KBM-7 (cell line): ENCODE results near the gene APP.

Source experiments
- DNase-seq: peaks from one replicate; pipeline ENCODE4 v3.0.0-alpha.2; 2015
- in situ Hi-C: fragments of 300-500 bp; cut with MboI; formaldehyde crosslinking; loops from 2 replicates; pipeline ENCODE4 v1.14.3; 2020; ENCODE audit warnings: low sequenced_read_pairs, low pct_unique_long_range_greater_than_20kb, mixed read lengths

APP gene

GRCh38 chr21:25967181-25967900 is 203.2 kb downstream of the APP start:
- DNase-seq = peak; percentile 75
- in situ Hi-C loops = no loop called here

DNA sequence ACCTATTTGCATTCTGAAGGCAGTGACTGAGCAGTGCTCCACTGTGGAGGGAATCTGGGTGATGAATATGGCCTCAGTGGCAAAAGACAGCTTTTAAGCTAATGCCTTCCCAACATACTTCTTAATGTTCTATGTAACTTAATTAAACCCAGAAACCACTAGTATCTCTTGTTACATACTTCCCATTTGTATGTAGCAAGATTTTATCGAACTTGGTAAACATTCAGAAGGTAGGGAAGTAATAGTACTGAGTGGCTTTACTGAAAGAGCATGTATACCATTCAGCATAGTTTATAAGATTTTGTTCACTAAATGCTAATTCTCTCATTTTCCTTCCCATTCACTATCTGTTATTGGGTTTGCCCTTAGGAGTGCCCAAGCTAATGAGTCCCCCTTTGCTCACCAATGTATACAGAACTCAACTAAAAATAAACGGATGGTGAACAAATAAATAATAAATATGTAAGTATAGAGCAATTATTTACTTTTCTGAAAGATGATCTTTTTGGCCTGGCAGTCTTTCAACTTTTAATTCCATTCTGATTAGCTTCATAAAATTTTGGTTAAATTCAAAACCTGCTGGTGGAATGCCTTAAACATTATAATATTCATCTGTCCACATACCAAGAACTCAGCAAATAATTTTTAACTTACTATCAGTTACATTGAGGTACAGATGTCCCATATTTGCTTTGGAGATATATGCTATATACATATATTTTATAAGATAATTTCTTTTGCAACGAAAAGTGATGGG is 204.4 kb downstream of the APP start:
- no peak for DNase-seq
- in situ Hi-C loops = no loop called here

- DNase-seq = no peak
- in situ Hi-C loops = no loop called here
Observed at GRCh38 chr21:25964926-25965325, 205.6 kb downstream of the APP start.

DNA sequence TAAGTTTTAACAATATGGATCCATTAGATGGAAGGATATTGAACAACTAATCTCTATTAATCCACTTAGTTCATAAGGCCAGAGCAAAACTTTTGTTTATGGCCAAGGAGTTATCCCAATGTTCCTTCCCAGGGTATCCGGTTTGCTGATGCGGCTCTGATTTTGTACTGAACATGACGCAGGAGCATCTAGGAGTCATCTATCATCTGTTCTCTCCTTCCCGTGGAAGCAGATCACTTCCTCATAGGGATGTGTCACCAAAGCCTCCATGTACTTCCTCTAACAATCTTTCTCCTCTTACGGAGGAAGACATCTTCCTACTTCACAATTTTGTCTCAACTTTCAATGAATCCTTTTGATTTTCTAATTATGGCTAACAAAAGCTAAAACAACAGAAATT is 206.6 kb downstream of the APP start:
- in situ Hi-C loops = no loop called here
- no peak for DNase-seq

DNA sequence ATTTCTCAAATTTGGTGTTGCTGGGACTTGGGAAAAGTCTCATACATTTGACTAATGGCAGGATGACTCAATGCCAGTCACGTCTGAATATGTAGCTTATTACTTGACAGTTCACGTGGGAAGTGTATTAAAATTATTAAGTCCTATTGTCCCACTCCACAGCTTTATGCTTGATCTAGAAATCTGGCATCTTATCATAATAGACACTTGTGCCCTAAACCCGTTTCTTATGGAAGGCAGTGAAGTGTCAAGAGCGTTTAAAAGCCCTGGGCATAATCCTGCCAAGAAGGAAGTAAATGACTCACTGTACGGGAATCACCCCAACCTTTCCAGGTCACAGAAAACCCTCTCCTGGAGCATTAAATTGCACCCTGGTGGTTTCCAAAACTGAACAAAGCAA is 207.4 kb downstream of the APP start:
- no peak for DNase-seq
- in situ Hi-C loops = no loop called here

DNA sequence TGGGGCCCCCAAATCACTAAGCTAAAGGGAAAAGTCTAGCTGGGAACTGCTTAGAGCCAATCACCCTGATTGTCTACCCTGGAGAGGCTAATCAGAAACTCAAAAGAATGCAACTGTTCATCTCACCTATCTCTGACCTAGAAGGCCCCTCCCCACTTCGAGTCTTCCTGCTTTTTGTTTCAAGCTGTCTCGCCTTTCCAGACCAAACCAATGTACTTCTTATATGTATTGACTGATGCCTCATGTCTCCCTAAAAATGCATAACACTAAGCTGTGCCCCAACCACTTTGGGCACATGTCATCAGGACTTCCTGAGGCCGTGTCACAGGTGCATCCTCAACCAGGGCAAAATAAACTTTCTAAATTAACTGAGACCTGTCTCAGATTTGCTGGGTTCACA is 209.5 kb downstream of the APP start:
- no peak for DNase-seq
- in situ Hi-C loops = no loop called here

GRCh38 chr21:25960402-25960801 is 210.2 kb downstream of the APP start:
- no peak for DNase-seq
- in situ Hi-C loops = no loop called here

- DNase-seq = no peak
- in situ Hi-C loops = no loop called here
Observed at GRCh38 chr21:25959799-25960198, 210.8 kb downstream of the APP start.

GRCh38 chr21:25956993-25957714 is 213.4 kb downstream of the APP start:
- in situ Hi-C loops = no loop called here
- DNase-seq = no peak

GRCh38 chr21:25955646-25956045 is 214.9 kb downstream of the APP start:
- in situ Hi-C loops = no loop called here
- no peak for DNase-seq

- in situ Hi-C loops = no loop called here
- DNase-seq = no peak
Observed at GRCh38 chr21:25953659-25954058, 216.9 kb downstream of the APP start.

DNA sequence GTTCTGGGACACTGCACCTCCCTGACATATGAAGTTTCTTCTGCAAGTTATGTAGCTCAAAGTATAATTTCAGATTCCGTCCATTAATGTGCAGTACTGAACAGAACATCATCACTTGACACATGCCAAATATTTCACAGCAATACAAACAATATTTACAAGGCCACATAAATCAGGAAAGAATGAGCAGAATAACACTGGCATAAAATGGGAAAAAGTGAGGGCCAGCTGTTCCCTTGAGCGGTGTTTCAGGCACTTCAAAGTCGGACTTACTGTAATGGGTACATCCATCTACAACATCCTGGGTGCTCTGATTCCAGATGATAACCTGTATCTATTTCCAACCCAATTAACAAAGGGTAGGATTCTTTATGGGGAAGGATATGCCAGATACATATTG is 217.4 kb downstream of the APP start:
- in situ Hi-C loops = no loop called here
- DNase-seq = no peak

DNA sequence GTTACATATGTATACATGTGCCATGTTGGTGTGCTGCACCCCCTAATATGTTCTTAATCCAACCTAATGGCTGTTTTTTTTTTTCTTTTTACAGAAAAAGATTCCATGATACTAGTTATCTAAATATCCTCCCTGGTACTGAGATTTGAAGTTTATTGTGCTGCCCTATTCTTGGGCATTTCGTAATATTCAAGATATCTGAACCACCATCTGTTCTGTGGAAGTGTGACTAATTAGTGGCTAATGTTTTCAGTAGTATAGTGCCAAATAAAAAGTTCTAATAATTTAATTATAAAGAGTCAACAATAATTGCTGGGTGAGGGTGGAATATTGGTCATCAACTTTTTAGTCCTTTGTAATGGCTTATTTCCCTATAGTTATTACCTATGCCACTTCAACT is 218.3 kb downstream of the APP start:
- in situ Hi-C loops = no loop called here
- no peak for DNase-seq

DNA sequence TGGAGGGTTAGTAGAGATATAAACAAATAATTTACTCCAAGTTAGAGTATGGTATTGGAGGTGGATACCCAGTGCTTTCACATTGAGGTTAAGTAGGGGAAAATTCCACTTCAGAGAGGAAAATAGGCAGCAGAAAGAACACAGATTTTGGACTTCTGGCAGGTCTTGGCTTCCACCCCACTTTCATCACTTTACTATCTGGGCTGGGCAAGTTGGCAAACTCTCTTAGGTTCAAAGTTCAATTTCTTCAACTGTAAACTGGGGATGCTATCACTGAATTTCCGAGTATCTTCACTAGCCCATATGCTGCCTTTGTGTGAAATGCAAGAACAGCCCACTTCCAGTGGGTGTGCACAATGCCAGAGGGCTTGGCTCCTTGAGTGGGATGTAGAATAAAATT is 220.9 kb downstream of the APP start:
- DNase-seq = no peak
- in situ Hi-C loops = no loop called here

DNA sequence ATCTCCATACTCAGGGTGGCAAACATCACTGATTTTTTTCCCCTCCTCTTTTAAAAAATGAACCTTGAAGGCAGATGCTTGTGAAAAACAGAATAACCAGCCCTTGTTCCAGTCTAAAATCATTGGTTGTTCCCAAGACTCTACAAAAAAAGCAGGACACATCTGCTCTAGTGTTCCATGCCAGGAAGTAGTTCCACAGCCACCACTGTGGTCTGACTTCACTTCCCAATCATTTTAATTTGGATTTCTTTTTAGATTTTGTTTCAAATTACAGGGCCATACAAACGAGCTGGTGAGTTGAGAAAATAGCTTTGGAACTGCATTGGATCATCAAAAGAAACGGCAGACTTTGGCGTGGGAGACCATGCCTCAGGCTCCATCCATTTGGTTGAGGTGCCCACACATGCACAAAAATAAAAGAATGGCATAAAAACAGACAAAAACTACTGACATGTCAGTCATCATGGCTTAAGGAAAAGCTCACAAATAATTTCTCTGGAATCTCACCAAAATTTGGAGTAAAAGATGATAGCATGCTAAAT is 225.8 kb downstream of the APP start:
- in situ Hi-C loops = no loop called here
- DNase-seq = no peak

GRCh38 chr21:25944082-25944481 is 226.5 kb downstream of the APP start:
- in situ Hi-C loops = no loop called here

DNA sequence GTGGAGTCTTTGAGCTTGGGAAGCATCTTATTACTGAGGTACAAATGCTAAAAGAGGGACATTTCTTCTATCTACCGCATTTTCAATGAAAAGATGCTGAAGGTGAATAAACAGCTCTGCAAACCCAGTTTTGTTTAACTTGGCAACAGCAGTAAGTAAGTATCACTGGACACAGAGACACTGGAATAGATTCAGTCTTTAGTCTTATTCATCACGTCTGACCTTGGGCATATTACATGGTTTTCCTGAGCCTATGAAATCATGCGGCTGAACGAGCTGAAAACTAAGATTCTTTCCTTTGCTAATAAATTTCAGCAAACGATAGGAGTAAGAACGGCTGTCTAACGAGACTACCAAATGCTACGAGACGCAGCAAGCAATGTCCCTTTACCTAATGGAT is 228.4 kb downstream of the APP start:
- DNase-seq = no peak
- in situ Hi-C loops = no loop called here

More at GRCh38 chr21:25944082-25944481, 226.5 kb downstream of the APP start:
- DNase-seq = no peak

GRCh38 chr21:25939396-25939761 is 231.2 kb downstream of the APP start:
- in situ Hi-C loops = no loop called here
- no peak for DNase-seq

- no peak for DNase-seq
- in situ Hi-C loops = no loop called here
Observed at GRCh38 chr21:25938658-25939395, 231.7 kb downstream of the APP start.
